IPS-20b (cell line): ENCODE measurements around the gene SSPN.
"Not testable (repeated sequence)": the region's sequence is repeated elsewhere in the genome, so short reads cannot be mapped to it uniquely, and the experiment has no call there.

Experiments used
- H3K27ac ChIP-seq: one replicate; pipeline ENCODE4 v1.5.1; 2013; ENCODE audit warnings: low read length
- H3K27me3 ChIP-seq: 2 replicates; pipeline ENCODE4 v1.6.1; 2013; ENCODE audit warnings: mild to moderate bottlenecking, low read length, inconsistent platforms; ENCODE audit not compliant: insufficient read depth
- H3K36me3 ChIP-seq: 2 replicates; pipeline ENCODE4 v1.6.1; 2013; ENCODE audit warnings: low read depth, mild to moderate bottlenecking, inconsistent platforms, low read length, moderate library complexity; ENCODE audit not compliant: insufficient read depth
- H3K4me1 ChIP-seq: 2 replicates; pipeline ENCODE4 v1.6.1; 2013; ENCODE audit warnings: mild to moderate bottlenecking, control low read depth, inconsistent platforms, low read length, moderate library complexity; ENCODE audit not compliant: insufficient read depth
- H3K4me3 ChIP-seq: 2 replicates; pipeline ENCODE4 v1.5.1; 2013; ENCODE audit warnings: mild to moderate bottlenecking, low read length, inconsistent platforms
- H3K9ac ChIP-seq: 2 replicates; pipeline ENCODE4 v1.6.1; 2013; ENCODE audit warnings: low read depth, mild to moderate bottlenecking, inconsistent platforms, low read length, moderate library complexity
- H3K9me3 ChIP-seq: 2 replicates; pipeline ENCODE4 v1.6.1; 2013; ENCODE audit warnings: mild to moderate bottlenecking, low read depth, low read length, inconsistent platforms; ENCODE audit not compliant: insufficient read depth

SSPN gene

GRCh38 chr12:26235465-26235864 is 40.1 kb downstream of the SSPN start:
- not testable (repeated sequence) for H3K9ac ChIP-seq

GRCh38 chr12:26238341-26239121 is 43.2 kb downstream of the SSPN start:
- Histone ChIP-seq H3K4me1 (no peaks in the 10 kb centered on the region), H3K27ac (no peak overlapping the region), H3K36me3 (no peaks in the 10 kb centered on the region), H3K9ac (no peak overlapping the region), H3K27me3 (no peaks in the 10 kb centered on the region), H3K9me3 (no peaks in the 10 kb centered on the region), H3K4me3 (no peak overlapping the region)

More at GRCh38 chr12:26235465-26235864, 40.1 kb downstream of the SSPN start:
- H3K4me1 ChIP-seq, H3K36me3 ChIP-seq, H3K27me3 ChIP-seq, H3K27ac ChIP-seq, H3K4me3 ChIP-seq, H3K9me3 ChIP-seq: not testable (repeated sequence)

- H3K9me3 ChIP-seq, result no peaks in the 10 kb centered on the region
- no peaks in the 10 kb centered on the region for H3K4me1 ChIP-seq
- no peak overlapping the region for H3K27ac ChIP-seq
Observed at GRCh38 chr12:26239122-26239851, 43.9 kb downstream of the SSPN start.

GRCh38 chr12:26239852-26240815 is 44.8 kb downstream of the SSPN start:
- H3K4me1 ChIP-seq, result no peaks in the 10 kb centered on the region

More at GRCh38 chr12:26239122-26239851, 43.9 kb downstream of the SSPN start:
- Histone ChIP-seq H3K27me3 (no peaks in the 10 kb centered on the region), H3K36me3 (no peaks in the 10 kb centered on the region), H3K9ac (no peak overlapping the region), H3K4me3 (no peak overlapping the region)

GRCh38 chr12:26241080-26241479 is 45.7 kb downstream of the SSPN start:
- Histone ChIP-seq H3K27me3 (no peaks in the 10 kb centered on the region), H3K27ac (no peak overlapping the region), H3K4me1 (no peaks in the 10 kb centered on the region), H3K9ac (no peak overlapping the region), H3K36me3 (no peaks in the 10 kb centered on the region), H3K9me3 (no peaks in the 10 kb centered on the region), H3K4me3 (no peak overlapping the region)

More at GRCh38 chr12:26239852-26240815, 44.8 kb downstream of the SSPN start:
- no peaks in the 10 kb centered on the region for H3K27me3 ChIP-seq
- H3K9ac ChIP-seq, result no peak overlapping the region
- H3K4me3 ChIP-seq, result no peak overlapping the region
- H3K9me3 ChIP-seq, result no peaks in the 10 kb centered on the region
- no peaks in the 10 kb centered on the region for H3K36me3 ChIP-seq
- H3K27ac ChIP-seq, result no peak overlapping the region

DNA sequence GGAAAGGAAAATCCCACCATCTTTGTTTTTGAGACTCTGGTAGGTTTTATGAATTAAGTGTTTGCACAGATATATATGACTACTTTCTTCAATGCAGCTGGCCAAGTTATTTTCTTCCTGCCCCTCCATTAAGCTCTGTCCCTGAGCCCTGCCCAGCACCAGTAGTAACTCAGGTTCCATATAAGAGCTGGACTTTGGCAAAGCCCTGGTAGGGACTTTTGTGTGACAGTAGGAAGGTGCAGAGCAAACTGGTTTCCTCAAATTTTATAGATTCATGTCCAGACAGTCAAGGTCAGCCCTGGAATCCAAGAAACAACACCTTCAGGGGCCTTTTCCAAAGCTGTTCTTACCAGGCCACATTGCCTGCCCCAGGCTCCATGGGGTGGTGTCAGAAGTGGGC is 47.3 kb downstream of the SSPN start:
- no peak overlapping the region for H3K27ac ChIP-seq
- no peaks in the 10 kb centered on the region for H3K27me3 ChIP-seq
- H3K4me1 ChIP-seq, result no peaks in the 10 kb centered on the region
- no peak overlapping the region for H3K4me3 ChIP-seq
- no peaks in the 10 kb centered on the region for H3K9me3 ChIP-seq
- no peak overlapping the region for H3K9ac ChIP-seq
- no peaks in the 10 kb centered on the region for H3K36me3 ChIP-seq

- Histone ChIP-seq H3K27me3 (no peaks in the 10 kb centered on the region), H3K4me3 (no peak overlapping the region), H3K27ac (no peak overlapping the region), H3K4me1 (no peaks in the 10 kb centered on the region), H3K9ac (no peak overlapping the region), H3K9me3 (0 out of 2 replicates have a peak, but pooled peaks cover 1% of the 10 kb centered on the region), H3K36me3 (no peaks in the 10 kb centered on the region)
Observed at GRCh38 chr12:26244503-26244902, 49.1 kb downstream of the SSPN start.

GRCh38 chr12:26245175-26245942 is 50.0 kb downstream of the SSPN start:
- no peak overlapping the region for H3K4me3 ChIP-seq
- no peaks in the 10 kb centered on the region for H3K27me3 ChIP-seq
- H3K36me3 ChIP-seq, result no peaks in the 10 kb centered on the region
- H3K9ac ChIP-seq, result no peak overlapping the region
- no peaks in the 10 kb centered on the region for H3K4me1 ChIP-seq
- 0 out of 2 replicates have a peak, but pooled peaks cover 5% of the 10 kb centered on the region for H3K9me3 ChIP-seq
- no peak overlapping the region for H3K27ac ChIP-seq

DNA sequence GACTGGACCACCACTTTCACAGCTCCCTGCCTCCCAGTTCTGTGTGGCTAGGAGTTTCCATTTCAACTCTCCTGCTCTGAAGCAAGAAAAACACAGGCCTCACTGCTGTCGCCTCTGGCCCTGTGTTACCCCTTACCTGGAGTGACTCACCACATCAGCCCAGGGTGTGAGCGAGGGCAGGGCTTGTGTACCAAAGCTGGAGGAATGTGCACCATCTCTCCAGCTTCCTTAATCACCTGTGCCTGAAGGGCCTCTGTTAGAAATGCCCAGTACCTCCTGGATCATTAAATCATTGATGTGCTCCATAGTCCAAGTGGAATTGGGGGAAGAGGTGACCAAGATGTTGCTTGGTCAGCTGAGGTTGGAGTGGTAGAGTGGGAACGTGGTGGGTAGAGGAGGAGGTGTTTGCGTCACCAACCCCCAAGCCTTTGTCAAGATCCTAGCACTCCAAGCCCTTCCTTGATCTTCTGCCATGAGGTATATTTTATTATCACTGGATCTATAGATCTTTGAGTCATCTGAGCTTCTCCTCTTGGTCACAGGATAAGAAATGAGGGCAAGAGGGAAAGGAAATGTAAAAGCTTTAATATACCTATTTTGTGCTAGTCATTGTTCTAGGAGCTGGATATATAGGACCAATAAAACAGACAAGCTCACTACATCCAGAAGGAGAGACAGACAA is 51.3 kb downstream of the SSPN start:
- no peaks in the 10 kb centered on the region for H3K4me1 ChIP-seq
- no peak overlapping the region for H3K27ac ChIP-seq
- H3K27me3 ChIP-seq, result no peaks in the 10 kb centered on the region
- no peak overlapping the region for H3K9ac ChIP-seq
- no peaks in the 10 kb centered on the region for H3K36me3 ChIP-seq
- H3K9me3 ChIP-seq, result 0 out of 2 replicates have a peak, but pooled peaks cover 5% of the 10 kb centered on the region
- no peak overlapping the region for H3K4me3 ChIP-seq

GRCh38 chr12:26247873-26248272 is 52.5 kb downstream of the SSPN start:
- Histone ChIP-seq H3K4me3 (no peak overlapping the region), H3K27ac (no peak overlapping the region), H3K4me1 (no peaks in the 10 kb centered on the region), H3K9ac (no peak overlapping the region), H3K9me3 (0 out of 2 replicates have a peak, but pooled peaks cover 5% of the 10 kb centered on the region), H3K27me3 (no peaks in the 10 kb centered on the region), H3K36me3 (no peaks in the 10 kb centered on the region)
